NCI-H446 treated with DMSO at 0.1 percent for 48 hours (cell line): ENCODE data around the gene TRIM25.

Experiments
- DNase-seq: peaks from one replicate; lab custom pipeline; 2025; lab: John Stamatoyannopoulos, UW

TRIM25 gene

DNA sequence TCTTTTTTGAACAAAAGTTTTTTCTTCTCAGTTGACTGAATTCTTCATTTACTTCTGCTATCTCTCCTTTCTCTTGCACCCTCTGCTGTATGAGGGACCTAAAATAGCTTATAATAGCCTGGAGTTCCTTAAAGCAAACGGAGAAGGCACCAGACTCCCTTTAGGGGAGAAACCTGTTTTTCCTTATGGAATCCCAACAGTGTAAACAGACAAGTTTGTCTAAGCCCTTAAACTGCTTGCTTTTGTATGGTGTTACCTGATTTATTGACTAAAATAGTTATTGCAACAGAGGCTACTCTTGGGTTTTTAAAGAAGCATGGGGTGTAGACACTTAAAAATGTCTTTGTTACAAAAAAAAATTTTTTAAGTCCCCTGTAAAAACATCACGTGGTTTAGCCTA is 12.9 kb upstream of the TRIM25 start:
- DNase-seq, result no peak

- DNase-seq, result no peak
Observed at GRCh38 chr17:56926270-56926669, 12.4 kb upstream of the TRIM25 start.

DNA sequence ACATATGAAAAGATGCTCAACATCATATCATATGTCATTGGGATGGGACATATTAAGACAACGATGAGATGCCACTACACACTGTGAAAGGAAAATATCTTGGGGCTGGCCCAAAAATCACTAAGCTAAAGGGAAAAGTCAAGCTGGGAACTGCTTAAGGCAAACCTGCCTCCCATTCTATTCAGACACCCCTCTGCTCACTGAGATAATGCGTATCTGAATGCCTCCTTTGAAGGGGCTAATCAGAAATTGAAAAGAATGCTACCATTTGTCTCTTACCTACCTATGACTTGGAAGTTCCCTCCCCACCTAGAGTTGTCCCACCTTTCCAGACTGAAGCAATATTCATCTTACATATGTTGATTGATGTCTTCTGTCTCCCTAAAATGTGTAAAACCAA is 11.2 kb upstream of the TRIM25 start:
- no peak for DNase-seq

- no peak for DNase-seq
Observed at GRCh38 chr17:56919717-56920116, 5.9 kb upstream of the TRIM25 start.

DNA sequence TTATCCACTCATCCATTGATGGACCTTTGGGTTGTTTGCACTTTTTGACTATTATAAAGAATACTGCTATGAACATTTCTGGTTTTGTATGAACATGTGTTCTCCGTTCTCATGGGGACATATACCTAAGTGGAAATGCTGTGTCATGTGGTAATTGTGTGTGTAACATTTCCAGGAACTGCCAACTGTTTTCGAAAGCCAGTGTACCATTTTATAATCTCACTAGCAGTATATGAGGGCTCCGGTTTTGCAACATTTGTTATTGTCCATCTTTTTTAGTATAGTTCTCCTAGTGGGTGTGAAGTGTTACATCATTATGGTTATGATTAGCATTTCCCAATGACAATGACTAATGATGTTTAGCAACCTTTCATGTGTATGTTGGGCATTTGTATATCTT is 5.1 kb upstream of the TRIM25 start:
- no peak for DNase-seq

GRCh38 chr17:56917559-56918296 is 3.9 kb upstream of the TRIM25 start:
- DNase-seq, result no peak

GRCh38 chr17:56914581-56915273 is 878 bp upstream of the TRIM25 start:
- DNase-seq, result no peak

GRCh38 chr17:56913353-56913866 is 439 bp downstream of the TRIM25 start:
- no peak for DNase-seq

- no peak for DNase-seq
Observed at GRCh38 chr17:56913000-56913311, 893 bp downstream of the TRIM25 start.

- no peak for DNase-seq
Observed at GRCh38 chr17:56912105-56912999, 1.5 kb downstream of the TRIM25 start.

GRCh38 chr17:56910509-56911235 is 3.2 kb downstream of the TRIM25 start:
- DNase-seq, result no peak

DNA sequence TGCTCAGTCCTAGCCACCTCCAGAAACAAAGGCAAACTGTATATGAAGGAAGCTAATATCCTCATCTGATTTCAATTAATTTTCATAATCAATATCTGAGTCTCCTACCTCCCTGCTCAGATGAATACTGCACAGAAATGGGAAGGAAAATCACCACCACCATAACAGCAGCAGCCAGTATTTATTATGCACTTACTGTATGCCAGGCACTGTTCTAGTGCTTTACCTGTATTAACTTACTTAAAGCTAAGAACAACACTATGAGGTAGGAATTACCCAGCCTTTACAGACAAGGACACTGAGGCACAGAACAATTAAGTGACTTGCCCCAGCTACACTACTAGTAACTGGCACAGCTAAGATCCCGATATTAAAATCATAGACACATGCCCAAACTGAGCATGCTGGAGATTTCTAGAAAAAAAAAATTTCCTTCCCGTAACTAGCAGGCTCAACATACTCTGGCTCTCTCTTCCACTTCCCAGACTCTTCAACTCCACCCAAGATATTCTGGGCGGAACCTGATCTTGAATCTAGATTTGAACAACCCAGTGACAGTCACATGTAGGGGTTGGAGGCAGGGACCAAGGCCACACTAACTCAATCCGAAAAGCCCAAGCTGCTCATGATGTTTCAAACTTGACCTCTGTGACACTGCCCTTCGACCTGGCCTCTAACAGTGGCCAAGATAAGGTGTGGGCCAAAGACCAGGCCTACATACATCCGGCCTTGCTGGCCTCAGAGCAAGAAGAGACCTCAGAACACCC is 3.9 kb downstream of the TRIM25 start:
- no peak for DNase-seq

DNA sequence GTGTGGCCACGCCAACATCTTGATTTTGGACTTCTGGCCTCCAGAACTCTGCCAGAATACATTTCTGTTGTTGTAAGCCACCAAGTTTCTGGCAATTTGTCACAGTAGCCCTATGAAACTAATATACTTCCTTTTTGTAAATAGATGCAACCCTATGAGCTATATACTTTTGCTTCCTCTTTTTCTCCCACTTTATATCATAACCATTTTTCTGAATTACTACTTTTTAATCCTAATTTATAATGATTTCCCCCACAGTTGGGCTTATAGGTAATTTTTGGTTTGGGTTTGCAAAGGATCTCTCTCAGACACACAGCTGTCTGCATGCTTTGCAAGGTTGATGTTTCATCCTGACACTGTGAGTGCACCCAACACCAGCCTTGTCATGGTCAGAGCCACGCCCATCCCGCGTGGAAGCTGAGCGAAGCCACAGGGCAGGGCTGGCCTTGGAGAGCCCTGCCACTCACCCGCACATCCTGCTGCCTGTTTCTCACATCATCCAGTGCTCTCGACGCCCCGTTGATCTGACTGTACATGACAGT is 5.8 kb downstream of the TRIM25 start:
- DNase-seq, result no peak

DNA sequence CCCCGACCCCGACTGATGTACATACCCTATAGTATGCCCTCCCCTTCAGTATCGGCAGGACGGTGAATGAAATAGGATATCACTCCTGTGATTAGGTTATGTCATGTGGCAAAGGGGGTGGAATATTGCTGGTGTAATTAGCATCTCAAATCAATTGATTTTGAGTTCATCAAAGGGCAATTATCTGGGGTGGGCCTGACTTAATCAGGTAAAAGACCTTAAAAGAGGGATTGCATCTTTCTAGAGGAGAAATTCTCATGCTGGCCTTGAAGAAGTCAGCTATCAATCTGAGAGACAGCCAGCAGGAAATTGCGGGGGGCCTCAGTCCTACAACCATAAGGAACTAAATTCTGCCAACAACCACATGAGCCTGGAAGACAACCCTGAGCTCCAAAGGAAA is 10.3 kb downstream of the TRIM25 start:
- no peak for DNase-seq

GRCh38 chr17:56902348-56902747 is 11.5 kb downstream of the TRIM25 start:
- no peak for DNase-seq

DNA sequence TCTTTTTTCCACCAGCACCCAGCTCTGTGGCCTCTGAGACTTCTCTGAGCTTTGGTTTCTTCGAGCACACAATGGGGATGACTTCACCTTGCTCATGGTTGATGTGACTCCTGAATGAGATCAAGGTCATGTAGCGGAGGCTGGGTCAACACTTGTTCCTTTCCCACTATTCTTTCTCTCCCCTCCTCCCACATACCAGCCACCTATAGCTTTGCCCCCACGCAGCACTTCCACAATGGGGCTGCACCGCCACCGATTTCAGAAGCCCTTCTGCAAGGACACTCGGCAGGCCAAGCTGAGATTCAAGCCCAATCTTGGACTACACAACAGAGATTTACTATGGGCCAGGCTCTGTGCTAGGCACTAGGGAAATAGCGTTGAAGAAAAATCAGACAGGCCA is 14.4 kb downstream of the TRIM25 start:
- no peak for DNase-seq

DNA sequence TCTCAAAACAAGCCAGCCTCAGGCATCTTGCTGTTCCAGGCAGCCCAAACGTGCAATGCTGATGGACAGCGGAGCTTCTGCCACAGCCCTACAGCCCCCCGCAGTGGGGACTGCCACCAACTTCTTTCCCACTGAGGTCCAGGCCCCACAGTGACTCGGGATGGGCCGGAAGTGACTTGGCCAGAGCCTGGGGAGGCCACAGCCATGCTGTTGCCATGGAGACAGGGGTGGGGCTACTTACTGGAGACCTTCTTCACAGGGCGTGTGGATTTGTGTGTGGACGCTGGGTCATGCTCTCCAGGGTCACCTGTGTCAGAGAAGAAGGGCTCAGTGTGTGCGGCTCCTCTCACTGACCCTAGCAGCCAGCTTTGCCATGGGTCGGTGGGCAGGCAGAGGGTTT is 15.0 kb downstream of the TRIM25 start:
- DNase-seq, result no peak

DNA sequence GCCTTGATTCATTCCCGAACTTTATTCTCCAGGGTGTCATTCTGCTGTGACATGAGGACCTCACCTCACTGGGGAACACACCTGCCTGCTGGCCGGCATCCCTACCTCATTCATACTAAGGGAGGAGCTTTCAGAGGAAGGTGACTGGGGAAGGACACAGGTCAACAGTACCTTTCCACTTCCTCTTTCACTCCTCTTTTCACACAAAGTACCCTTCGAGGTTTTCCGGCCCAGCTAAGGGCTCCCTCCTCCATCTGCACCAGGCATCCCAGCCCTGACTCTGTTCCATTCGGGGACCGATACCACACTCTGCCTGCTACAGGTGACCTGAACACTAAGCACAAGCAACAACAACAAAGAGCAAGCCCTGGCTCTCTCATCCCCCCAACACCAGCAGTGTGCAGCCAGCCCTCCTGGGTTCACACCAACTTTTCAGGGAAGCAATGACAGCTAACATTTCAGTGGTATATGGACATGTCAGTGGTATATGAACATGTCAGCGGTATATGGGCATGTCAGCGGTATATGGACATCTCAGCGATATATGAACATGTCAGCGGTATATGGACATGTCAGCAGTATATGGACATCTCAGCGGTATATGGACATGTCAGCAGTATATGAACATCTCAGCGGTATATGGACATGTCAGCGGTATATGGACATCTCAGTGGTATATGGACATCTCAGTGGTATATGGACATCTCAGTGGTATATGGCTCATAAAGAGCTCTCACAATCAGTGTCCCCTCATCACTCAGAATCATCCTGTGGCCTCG is 16.0 kb downstream of the TRIM25 start:
- no peak for DNase-seq

DNA sequence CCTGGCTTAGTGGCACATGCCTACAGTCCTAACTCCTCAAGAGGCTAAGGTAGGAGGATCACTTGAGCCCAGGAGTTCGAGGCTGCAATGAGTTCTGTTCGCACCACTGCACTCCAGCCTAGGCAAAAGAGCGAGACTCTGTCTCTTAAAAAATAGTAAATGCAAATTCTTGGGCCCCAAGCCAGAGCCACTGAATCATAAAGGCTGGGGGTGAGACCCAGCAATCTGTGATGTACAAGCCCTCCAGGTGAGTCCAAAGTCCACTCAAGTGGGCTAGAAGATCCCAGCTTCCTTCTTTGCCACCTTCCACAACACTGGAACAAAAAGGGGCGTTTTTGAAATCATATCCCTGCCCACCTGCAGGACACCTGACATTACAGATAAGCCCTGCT is 16.9 kb downstream of the TRIM25 start:
- DNase-seq, result no peak
